NB4 (cell line): Measurements from ENCODE around the gene AFF1.

Source experiments
- DNase-seq: peaks from one replicate; pipeline ENCODE4 v3.0.0; 2010; ENCODE audit warnings: low read depth
- H3K4me3 ChIP-seq: one replicate; pipeline ENCODE4 v1.5.1; 2011; ENCODE audit warnings: mild to moderate bottlenecking, low read depth, low read length, moderate library complexity
- MYC ChIP-seq: IDR thresholded peaks from 2 replicates; pipeline ENCODE4 v1.6.1; 2011; ENCODE audit warnings: low read depth, low read length
- POLR2A ChIP-seq: IDR thresholded peaks from 2 replicates; pipeline ENCODE4 v1.6.1; 2011; ENCODE audit warnings: mild to moderate bottlenecking; ENCODE audit not compliant: insufficient read length; ENCODE audit errors: extremely low read depth
- TF ChIP-seq, protein P1 (sequence below): IDR thresholded peaks from one replicate; pipeline ENCODE4 v1.5.1; 2012; ENCODE audit warnings: low read depth, low read length
- TF ChIP-seq, protein P2 (sequence below): IDR thresholded peaks from 2 replicates; pipeline ENCODE4 v1.6.1; 2011; ENCODE audit warnings: low read depth, low read length

AFF1 gene

DNA sequence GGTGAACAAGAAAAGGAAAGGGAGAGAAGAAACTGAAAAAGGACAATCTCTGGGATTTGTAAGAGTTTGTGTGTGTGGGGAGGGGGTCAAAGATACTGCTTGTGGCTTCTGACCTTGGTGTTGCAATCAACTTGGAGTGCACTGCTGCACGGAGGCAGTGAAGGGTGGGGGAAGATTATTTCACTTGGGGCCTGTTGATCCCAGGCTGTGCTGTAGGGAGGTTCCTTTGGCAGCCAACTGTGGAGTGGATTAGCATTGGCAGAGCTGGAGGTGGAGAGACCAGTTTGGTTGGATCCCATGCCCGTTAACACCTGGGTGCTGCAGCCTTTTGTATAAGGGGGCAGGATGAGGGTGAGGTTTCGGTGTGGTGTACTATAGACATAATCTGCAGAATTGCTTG lies 38.2 kb downstream of the AFF1 start:
- H3K4me3 ChIP-seq: peak overlapping the region; percentile 38
- DNase-seq: peak; percentile 93
- TF ChIP-seq POLR2A: no peak
- TF ChIP-seq, protein P1, sequence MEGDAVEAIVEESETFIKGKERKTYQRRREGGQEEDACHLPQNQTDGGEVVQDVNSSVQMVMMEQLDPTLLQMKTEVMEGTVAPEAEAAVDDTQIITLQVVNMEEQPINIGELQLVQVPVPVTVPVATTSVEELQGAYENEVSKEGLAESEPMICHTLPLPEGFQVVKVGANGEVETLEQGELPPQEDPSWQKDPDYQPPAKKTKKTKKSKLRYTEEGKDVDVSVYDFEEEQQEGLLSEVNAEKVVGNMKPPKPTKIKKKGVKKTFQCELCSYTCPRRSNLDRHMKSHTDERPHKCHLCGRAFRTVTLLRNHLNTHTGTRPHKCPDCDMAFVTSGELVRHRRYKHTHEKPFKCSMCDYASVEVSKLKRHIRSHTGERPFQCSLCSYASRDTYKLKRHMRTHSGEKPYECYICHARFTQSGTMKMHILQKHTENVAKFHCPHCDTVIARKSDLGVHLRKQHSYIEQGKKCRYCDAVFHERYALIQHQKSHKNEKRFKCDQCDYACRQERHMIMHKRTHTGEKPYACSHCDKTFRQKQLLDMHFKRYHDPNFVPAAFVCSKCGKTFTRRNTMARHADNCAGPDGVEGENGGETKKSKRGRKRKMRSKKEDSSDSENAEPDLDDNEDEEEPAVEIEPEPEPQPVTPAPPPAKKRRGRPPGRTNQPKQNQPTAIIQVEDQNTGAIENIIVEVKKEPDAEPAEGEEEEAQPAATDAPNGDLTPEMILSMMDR: no peak
- TF ChIP-seq MYC: no peak
- TF ChIP-seq, protein P2, sequence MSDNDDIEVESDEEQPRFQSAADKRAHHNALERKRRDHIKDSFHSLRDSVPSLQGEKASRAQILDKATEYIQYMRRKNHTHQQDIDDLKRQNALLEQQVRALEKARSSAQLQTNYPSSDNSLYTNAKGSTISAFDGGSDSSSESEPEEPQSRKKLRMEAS: no peak

DNA sequence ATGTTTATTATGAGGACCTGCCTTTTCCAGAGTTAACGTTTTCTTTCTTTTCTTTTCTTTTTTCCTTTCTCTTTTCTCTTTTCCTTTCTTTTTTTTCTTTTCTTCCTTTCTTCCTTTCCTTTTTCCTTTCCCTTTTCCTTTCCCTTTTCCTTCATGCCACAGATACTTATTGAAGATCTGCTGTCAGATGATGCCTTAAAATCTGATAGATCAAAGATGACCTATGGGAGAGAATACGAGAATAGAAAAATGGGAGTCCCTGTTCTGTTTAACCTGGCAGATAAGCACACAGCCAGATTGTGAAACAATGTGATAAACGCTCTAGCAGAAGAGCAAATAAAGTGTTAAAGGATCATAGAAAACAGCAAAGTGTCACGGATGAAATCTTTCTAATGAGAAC lies 38.9 kb downstream of the AFF1 start:
- TF ChIP-seq, protein P1: no peak
- TF ChIP-seq MYC: no peak
- TF ChIP-seq, protein P2: no peak
- no peak for TF ChIP-seq POLR2A
- DNase-seq: peak; percentile 40
- H3K4me3 ChIP-seq: peak overlapping the region; percentile 38

DNA sequence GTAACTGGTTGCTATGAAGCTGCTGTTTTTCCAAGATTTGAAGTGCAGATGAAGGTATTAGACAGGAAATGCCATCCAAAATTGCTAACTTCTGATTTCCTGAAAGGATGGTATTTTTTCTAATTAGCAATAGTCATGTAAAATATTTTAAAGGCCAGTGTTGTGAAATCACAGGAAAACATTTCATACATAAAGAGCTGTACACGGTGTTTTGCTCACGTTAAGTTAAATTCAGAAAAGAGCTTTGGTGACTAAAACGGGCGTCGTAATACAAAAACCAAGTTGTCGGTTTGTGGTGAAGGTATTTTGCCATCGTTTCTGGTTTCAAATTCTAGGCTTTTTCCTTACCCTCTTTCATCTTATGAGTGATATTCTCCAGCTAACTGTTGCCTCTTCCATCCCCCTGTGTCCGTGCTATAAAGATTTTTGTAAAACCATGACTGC lies 39.8 kb downstream of the AFF1 start:
- H3K4me3 ChIP-seq: peak overlapping the region; percentile 14
- TF ChIP-seq MYC (no peak), POLR2A (no peak)
- TF ChIP-seq, protein P2: no peak
- TF ChIP-seq, protein P1: no peak
- DNase-seq: peak; percentile 81

DNA sequence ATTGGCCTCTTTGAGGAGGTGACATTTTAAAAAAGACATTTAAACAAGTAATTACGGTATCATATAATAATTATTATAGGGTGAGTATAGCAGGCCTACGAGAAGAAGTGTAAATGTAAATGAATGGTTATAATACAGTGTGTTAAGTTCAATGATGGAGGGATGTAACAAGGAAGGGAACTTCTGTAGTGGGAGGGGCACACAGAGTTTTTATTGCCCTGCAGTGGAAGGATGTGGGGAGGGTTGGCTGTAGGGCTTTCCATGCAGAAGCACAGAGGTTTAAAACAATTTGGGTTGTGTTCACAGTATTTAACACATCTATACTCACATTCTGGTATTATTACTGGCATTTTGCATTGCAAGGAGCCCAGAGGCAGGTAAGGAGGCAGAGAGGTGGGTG lies 41.1 kb downstream of the AFF1 start:
- H3K4me3 ChIP-seq: no peak overlapping the region
- DNase-seq: peak; percentile 70
- TF ChIP-seq POLR2A (no peak), MYC (no peak)
- TF ChIP-seq, protein P1: no peak
- TF ChIP-seq, protein P2: no peak

DNA sequence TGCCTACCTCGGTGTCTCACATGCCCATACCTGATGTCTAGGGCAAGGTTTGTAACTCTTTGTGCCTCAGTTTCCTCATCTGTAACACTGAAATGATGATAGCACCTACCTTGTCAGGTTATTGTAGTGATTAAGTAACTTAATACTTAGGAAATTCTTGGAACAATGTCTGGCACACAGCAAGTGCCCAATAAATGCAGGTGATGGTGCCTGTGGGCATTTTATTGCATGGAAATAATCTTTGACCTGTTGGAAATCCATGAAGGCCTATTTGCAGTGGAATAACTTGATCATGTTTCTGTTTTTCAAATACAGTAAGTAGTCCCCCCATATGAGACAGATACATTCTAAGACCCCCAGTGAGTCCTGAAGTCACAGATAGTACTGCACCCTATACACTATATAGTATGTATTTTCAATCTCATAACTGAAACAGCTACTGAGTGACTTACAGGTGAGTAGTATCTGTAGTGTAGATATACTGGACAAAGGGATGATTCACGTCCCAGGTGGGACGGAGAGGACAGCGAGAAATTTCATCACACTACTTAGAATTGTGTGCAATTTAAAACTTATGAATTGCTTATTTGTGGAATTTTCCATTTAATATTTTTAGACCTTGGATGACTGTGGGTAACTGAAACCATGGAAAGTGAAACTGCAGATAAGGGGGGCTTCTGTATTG lies 42.1 kb downstream of the AFF1 start:
- H3K4me3 ChIP-seq: no peak overlapping the region
- no peak for TF ChIP-seq POLR2A
- DNase-seq: no peak

DNA sequence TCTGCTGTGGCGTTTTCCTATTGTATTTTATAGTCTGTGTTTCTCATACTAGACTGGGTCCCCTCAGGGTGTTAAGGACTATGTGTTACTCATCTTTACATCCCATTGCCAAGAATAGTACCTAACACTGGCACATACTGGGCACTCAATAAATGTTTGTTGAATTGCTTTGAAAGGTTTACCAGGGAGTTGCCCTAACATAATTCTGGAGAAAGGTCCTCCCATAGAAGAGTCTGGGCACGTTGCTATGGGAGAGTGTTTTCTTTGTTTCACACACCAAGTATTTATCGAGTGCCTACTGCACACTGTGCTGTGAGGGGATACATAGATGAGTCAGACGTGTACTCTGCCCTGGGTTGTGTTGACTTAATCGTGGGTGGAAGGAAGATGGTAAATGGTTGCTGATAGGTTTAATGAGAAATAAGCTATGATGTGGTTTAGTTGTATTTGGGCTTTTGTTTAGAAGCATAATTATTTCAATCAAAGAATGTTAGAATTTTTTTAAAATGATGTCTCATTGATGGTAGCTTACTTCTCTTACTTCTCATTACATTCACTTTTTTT lies 42.9 kb downstream of the AFF1 start:
- TF ChIP-seq, protein P2: no peak
- TF ChIP-seq, protein P1: no peak
- TF ChIP-seq MYC (no peak), POLR2A (no peak)
- peak; percentile 37 for DNase-seq
- H3K4me3 ChIP-seq: no peak overlapping the region
